H1 (cell line): Measurements from ENCODE around the gene WBP11. TPM values are rescaled to one million over a fixed set of nuclear protein-coding genes. Genes with fewer than 3 reads are reported as not detected.

ENCODE experiments used
- CTCF ChIA-PET: fragments of 300-600 bp; sonication (Branson Sonifier 250); formaldehyde crosslinking; loops from one replicate; lab custom pipeline; 2021; ENCODE audit not compliant: partially characterized antibody; lab: Charles Lee
- POLR2A ChIA-PET: fragments of 300-600 bp; sonication (Branson Sonifier 250); formaldehyde crosslinking; loops from one replicate; lab custom pipeline; 2021; ENCODE audit warnings: inconsistent platforms; ENCODE audit not compliant: partially characterized antibody; lab: Charles Lee
- DNase-seq, 2 experiments: peaks; one replicate each; pipeline versions ENCODE4 v3.0.0 to v3.0.0-alpha.2; 2010 to 2022; ENCODE audit warnings: low spot score in 2 of 2, low read depth in 1 of 2, mixed read lengths in 1 of 2
- FAIRE-seq: peaks from 2 replicates; lab custom pipeline; 2011; peaks lifted over from hg19 to GRCh38; lab: Jason Lieb, UNC
- H2AFZ ChIP-seq: 2 replicates; pipeline ENCODE4 v1.8.1; 2012; ENCODE audit warnings: low read length, inconsistent platforms
- H2AK5ac ChIP-seq: 2 replicates; pipeline ENCODE4 v1.6.1; 2013; ENCODE audit warnings: low read depth, low read length
- H2BK120ac ChIP-seq: replicated peaks from 2 replicates; pipeline ENCODE3; 2013; ENCODE audit warnings: low read depth, low read length, inconsistent platforms
- H2BK12ac ChIP-seq: 2 replicates; pipeline ENCODE4 v1.6.1; 2013; ENCODE audit warnings: low read depth, low read length
- H2BK15ac ChIP-seq: 2 replicates; pipeline ENCODE4 v1.6.1; 2013; ENCODE audit warnings: low read length
- H2BK20ac ChIP-seq: 2 replicates; pipeline ENCODE4 v1.6.1; 2013; ENCODE audit warnings: low read length
- H2BK5ac ChIP-seq: 2 replicates; pipeline ENCODE4 v1.6.1; 2013; ENCODE audit warnings: low read depth, low read length
- H3K14ac ChIP-seq: 2 replicates; pipeline ENCODE4 v1.6.1; 2013; ENCODE audit warnings: inconsistent platforms; ENCODE audit not compliant: insufficient read length
- H3K18ac ChIP-seq: 2 replicates; pipeline ENCODE4 v1.6.1; 2013; ENCODE audit warnings: low read length; ENCODE audit errors: extremely low read depth
- H3K23ac ChIP-seq: 2 replicates; pipeline ENCODE4 v1.6.1; 2013; ENCODE audit warnings: inconsistent platforms; ENCODE audit not compliant: insufficient read length
- H3K23me2 ChIP-seq: 2 replicates; pipeline ENCODE4 v1.6.1; 2013; ENCODE audit warnings: low read depth, low read length
- H3K27ac ChIP-seq: 2 replicates; pipeline ENCODE4 v1.6.1; 2011; ENCODE audit warnings: low read depth, low read length, inconsistent platforms
- H3K27me3 ChIP-seq, 4 experiments: replicated peaks in 1 of 4; 1 replicate in 1 of 4; 2 replicates in 3 of 4; pipeline versions ENCODE4 v1.6.1 to v1.8.1; 2011 to 2013; ENCODE audit warnings: low read length in 3 of 4, mild to moderate bottlenecking in 3 of 4, inconsistent platforms in 2 of 4, mixed read lengths in 2 of 4, moderate library complexity in 1 of 4; ENCODE audit not compliant: control insufficient read depth in 3 of 4, insufficient read depth in 3 of 4; ENCODE audit errors: extremely low read depth in 1 of 4
- H3K36me3 ChIP-seq, 4 experiments: 2 replicates each; pipeline versions ENCODE4 v1.6.1 to v1.8.1; 2011 to 2013; ENCODE audit warnings: mild to moderate bottlenecking in 4 of 4, low read length in 3 of 4, moderate library complexity in 2 of 4, control low read depth in 1 of 4, inconsistent platforms in 1 of 4; ENCODE audit not compliant: insufficient read depth in 4 of 4, control insufficient read depth in 2 of 4
- H3K4ac ChIP-seq: replicated peaks from 2 replicates; pipeline ENCODE3; 2013; ENCODE audit warnings: low read length, low read depth, mixed read lengths, inconsistent platforms; ENCODE audit not compliant: insufficient read length
- H3K4me1 ChIP-seq, 4 experiments: replicated peaks in 1 of 4; 1 replicate in 1 of 4; 2 replicates in 3 of 4; pipeline versions ENCODE4 v1.6.1 to v1.8.1; 2011 to 2013; ENCODE audit warnings: low read length in 3 of 4, inconsistent platforms in 2 of 4, mixed read lengths in 1 of 4; ENCODE audit not compliant: insufficient read depth in 4 of 4, control insufficient read depth in 3 of 4
- H3K4me2 ChIP-seq, 2 experiments: 2 replicates each; pipeline versions ENCODE4 v1.6.1 to v1.8.1; 2011 to 2013; ENCODE audit warnings: low read depth in 2 of 2, low read length in 2 of 2, control low read depth in 1 of 2, inconsistent platforms in 1 of 2, mild to moderate bottlenecking in 1 of 2; ENCODE audit not compliant: insufficient read depth in 1 of 2
- H3K4me3 ChIP-seq, 4 experiments: fragments of 200-600, 300-600 bp in 1 of 4; sonication (generic), shearing (Covaris generic), sonication (Bioruptor Twin) in 1 of 4; 2 replicates each; pipeline versions ENCODE4 v1.5.1 to v1.8.1; 2011 to 2016; ENCODE audit warnings: low read length in 4 of 4, low read depth in 3 of 4, control low read depth in 2 of 4, inconsistent platforms in 2 of 4, mild to moderate bottlenecking in 2 of 4, mixed read lengths in 1 of 4, moderate library complexity in 1 of 4; ENCODE audit not compliant: insufficient read depth in 2 of 4; ENCODE audit errors: extremely low read depth in 1 of 4
- H3K56ac ChIP-seq: replicated peaks from 2 replicates; pipeline ENCODE3; 2013; ENCODE audit warnings: low read depth, mild to moderate bottlenecking, mixed read lengths, low read length, inconsistent platforms; ENCODE audit not compliant: insufficient read length
- H3K79me1 ChIP-seq: 2 replicates; pipeline ENCODE4 v1.6.1; 2013; ENCODE audit warnings: low read depth, low read length, control low read depth
- H3K79me2 ChIP-seq, 2 experiments: 2 replicates each; pipeline versions ENCODE4 v1.6.1 to v1.8.1; 2012 to 2013; ENCODE audit warnings: low read length in 2 of 2, mild to moderate bottlenecking in 2 of 2, inconsistent platforms in 1 of 2; ENCODE audit not compliant: insufficient read depth in 2 of 2, control insufficient read depth in 1 of 2
- H3K9ac ChIP-seq, 4 experiments: replicated peaks in 1 of 4; 1 replicate in 1 of 4; 2 replicates in 3 of 4; pipeline versions ENCODE4 v1.6.1 to v1.8.1; 2011 to 2013; ENCODE audit warnings: low read depth in 3 of 4, low read length in 3 of 4, control low read depth in 2 of 4, mild to moderate bottlenecking in 2 of 4, moderate library complexity in 2 of 4, inconsistent platforms in 1 of 4; ENCODE audit errors: extremely low read depth in 1 of 4
- H3K9me3 ChIP-seq, 2 experiments: 2 replicates each; pipeline versions ENCODE4 v1.6.1 to v1.8.1; 2012 to 2013; ENCODE audit warnings: mild to moderate bottlenecking in 2 of 2, moderate library complexity in 2 of 2, control low read depth in 1 of 2, inconsistent platforms in 1 of 2, low read depth in 1 of 2, low read length in 1 of 2, mixed read lengths in 1 of 2; ENCODE audit not compliant: insufficient read depth in 2 of 2
- H4K20me1 ChIP-seq, 2 experiments: replicated peaks in 1 of 2; 2 replicates each; pipeline versions ENCODE3 to v1.8.1; 2011 to 2013; ENCODE audit warnings: inconsistent platforms in 2 of 2, low read length in 2 of 2, mild to moderate bottlenecking in 1 of 2; ENCODE audit not compliant: insufficient read depth in 2 of 2, control insufficient read depth in 1 of 2
- H4K5ac ChIP-seq: 2 replicates; pipeline ENCODE4 v1.6.1; 2013; ENCODE audit warnings: low read length, low read depth, mixed read lengths, inconsistent platforms; ENCODE audit not compliant: insufficient read length
- H4K8ac ChIP-seq: 2 replicates; pipeline ENCODE4 v1.8.0; 2013; ENCODE audit warnings: mild to moderate bottlenecking, moderate library complexity, low read length, inconsistent platforms; ENCODE audit not compliant: insufficient read depth; ENCODE audit errors: extremely low read depth
- H4K91ac ChIP-seq: replicated peaks from 2 replicates; pipeline ENCODE3; 2013; ENCODE audit warnings: low read length, mixed read lengths, inconsistent platforms; ENCODE audit not compliant: insufficient read length
- EZH2 ChIP-seq: fragments of 200-600 bp; sonication (generic); IDR thresholded peaks from 2 replicates; pipeline ENCODE4 v1.7.1; 2012; ENCODE audit warnings: low read depth, mild to moderate bottlenecking, moderate library complexity, low read length, inconsistent platforms; ENCODE audit not compliant: severe bottlenecking
- POLR2A ChIP-seq, 2 experiments: IDR thresholded peaks; 1 replicate in 1 of 2; 2 replicates in 1 of 2; pipeline ENCODE4 v1.6.1; 2011; ENCODE audit warnings: low read depth in 2 of 2, low read length in 2 of 2, mild to moderate bottlenecking in 2 of 2; ENCODE audit errors: control extremely low read depth in 1 of 2
- POLR2AphosphoS5 ChIP-seq: IDR thresholded peaks from 2 replicates; pipeline ENCODE4 v1.6.1; 2011; ENCODE audit warnings: low read depth, low read length
- WGBS, 2 experiments: shearing (Covaris generic) in 1 of 2; methylation state at CpG; one replicate each; pipeline versions ENCODE4 v1.1.6 to v1.1.7; 2013 to 2015; ENCODE audit warnings: low lambda C conversion rate in 2 of 2, mixed read lengths in 2 of 2, inconsistent platforms in 1 of 2, low coverage in 1 of 2, missing lambda C conversion rate in 1 of 2; ENCODE audit not compliant: insufficient replicate concordance in 2 of 2, insufficient coverage in 1 of 2, insufficient read length in 1 of 2; ENCODE audit errors: extremely low coverage in 1 of 2, missing lambda C conversion rate in 1 of 2; 5-methylcytosine and 5-hydroxymethylcytosine counted together
- polyA plus RNA-seq, 7 experiments: library from polyadenylated mRNA; depleted of rRNA in 3 of 7; stranded (reverse) in 5 of 7; unstranded in 2 of 7; fragments of >200 nt in 5 of 7; fragments of 200-250 nt in 2 of 7; gene quantifications; 1 replicate in 5 of 7; 2 replicates in 1 of 7; 4 replicates in 1 of 7; pipeline versions ENCODE4 v1.2.1 to v1.2.3, GENCODE V29; 2011 to 2013; ENCODE audit warnings: missing spikeins in 2 of 7, mixed read lengths in 2 of 7
- total RNA-seq: library from RNA; stranded (reverse); fragmentation: NEBNext Ultra II Directional; extraction: Animal tissue kit (Norgen Biotek cat#: 25700); gene quantifications from 2 replicates; pipeline ENCODE4 v1.2.1, GENCODE V29; 2021

WBP11 gene
- total and polyA plus RNA-seq, 2 of the 8 experiments (the other 6 are each of a cell fraction or from before 2014, with no cell fraction given): 22.1 to 134 TPM

DNA sequence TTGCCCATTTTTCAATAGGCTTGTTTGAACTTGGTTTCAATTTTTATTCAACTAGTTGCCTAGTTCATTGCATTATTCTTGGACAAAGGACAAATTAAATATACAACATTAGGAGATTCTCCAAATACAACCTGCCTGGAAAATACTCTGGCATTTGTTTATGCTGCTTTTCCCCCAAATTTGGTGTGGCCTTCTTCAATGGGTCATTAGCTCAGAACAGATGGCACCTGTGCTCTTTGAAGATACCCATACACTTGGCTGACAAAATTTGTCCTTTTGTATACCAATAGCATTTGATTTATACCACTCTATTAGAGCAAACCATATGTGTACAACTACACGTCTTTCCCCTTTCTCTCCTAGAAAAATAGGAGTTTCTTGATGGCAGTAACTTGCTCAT lies 35.7 kb downstream of the WBP11 start:
- Histone ChIP-seq H4K5ac (no peak overlapping the region), H3K4me1 (no peaks in the 10 kb centered on the region; a peak in 2 of 7 replicates), H3K18ac (no peak overlapping the region), H3K4ac (no peak overlapping the region), H3K56ac (no peak overlapping the region), H3K79me1 (no peaks in the 10 kb centered on the region), H3K23me2 (no peaks in the 10 kb centered on the region; the same call in 1 of the 2 replicates), H2BK120ac (no peak overlapping the region), H2BK5ac (no peak overlapping the region), H2BK15ac (no peak overlapping the region), H3K23ac (no peak overlapping the region), H3K36me3 (peaks cover 0 to 2% (median 0%) of the 10 kb centered on the region in 4 experiments; a peak in 1 of 8 replicates), H2AFZ (no peak overlapping the region), H3K14ac (no peak overlapping the region), H3K9ac (no peak overlapping the region), H2BK20ac (no peak overlapping the region), H3K79me2 (peaks cover 0 to 39% of the 10 kb centered on the region in 2 experiments; a peak in 2 of 4 replicates), H3K4me3 (peak overlapping the region in 1 of 4 experiments; percentile 84; a peak in 1 of 8 replicates), H3K27me3 (no peaks in the 10 kb centered on the region), H2BK12ac (no peak overlapping the region), H3K27ac (no peak overlapping the region), H2AK5ac (no peak overlapping the region), H4K20me1 (peaks cover 0 to 4% of the 10 kb centered on the region in 2 experiments), H3K4me2 (peak overlapping the region; percentile 39 to 77; a peak in 3 of 4 replicates), H3K9me3 (peaks cover 0 to 3% of the 10 kb centered on the region in 2 experiments; a peak in 1 of 4 replicates), H4K91ac (no peak overlapping the region), H4K8ac (no peak overlapping the region)
- FAIRE-seq: no peak
- ChIA-PET POLR2A (interaction anchor here (0.6 to 2.1 kb wide), 5 partner anchors 21 to 101 kb away, joined by 3 to 5 read pairs (median 4); partner anchors contain the start of genes C12orf60 and WBP11), CTCF (interaction anchor here (0.6 to 1.6 kb wide), 3 partner anchors 12 to 16 kb away, joined by 3 to 4 read pairs (median 3); no protein-coding TSS in a partner anchor)
- WGBS, 2 experiments: 83% methylated on average over 1 of the region's 1 CpG; no CpG with 5 or more reads in 1 of the 2 experiments
- TF ChIP-seq EZH2: no peak
- peak; percentile 2; the same call in 1 of the 2 replicates for TF ChIP-seq POLR2AphosphoS5
- peak in 1 of 2 experiments; percentile 72; a peak in 1 of 3 replicates for TF ChIP-seq POLR2A (IDR thresholded peaks at IDR 0.05; ENCODE audit: control extremely low read depth in 1 of 2, low read depth in 2 of 2, low read length in 2 of 2)
- no peak for DNase-seq
